GM12892 (cell line): Measurements from ENCODE around the gene WDR70.
"Not testable (repeated sequence)": the region's sequence is repeated elsewhere in the genome, so short reads cannot be mapped to it uniquely, and the experiment has no call there.

Experiments
- POLR2A ChIP-seq: IDR thresholded peaks from 2 replicates; pipeline ENCODE4 v1.6.1; 2011; ENCODE audit warnings: low read depth, low read length, control low read depth
- POLR2AphosphoS5 ChIP-seq: IDR thresholded peaks from 2 replicates; pipeline ENCODE4 v1.6.1; 2011; ENCODE audit warnings: low read depth, low read length, control low read depth
- TAF1 ChIP-seq: IDR thresholded peaks from 2 replicates; pipeline ENCODE4 v1.6.1; 2011; ENCODE audit warnings: low read depth, mild to moderate bottlenecking, control low read depth, low read length, borderline replicate concordance

- TF ChIP-seq POLR2A, POLR2AphosphoS5, TAF1: not testable (repeated sequence)
Observed at GRCh38 chr5:37796435-37796834, 417.3 kb downstream of the WDR70 start.
